ENCODE results near the gene PLEKHF1.

GRCh38 chr19:29639086-29639485 lies 26.2 kb upstream of the PLEKHF1 start:
- no peak for TF ChIP-seq EZH2 (IDR thresholded peaks at IDR 0.05; ENCODE audit: insufficient read depth, poor library complexity, severe bottlenecking)
- no peak for TF ChIP-seq EZH2phosphoT487 (IDR thresholded peaks at IDR 0.05; ENCODE audit: insufficient read depth, low read depth)

All from GM23248 (cell line).